ENCODE measurements around the gene OPTC. TPM values are rescaled to one million over a fixed set of nuclear protein-coding genes. Genes with fewer than 3 reads are reported as not detected.

Gene OPTC
- polyA plus RNA-seq, 1 donor: not detected

DNA sequence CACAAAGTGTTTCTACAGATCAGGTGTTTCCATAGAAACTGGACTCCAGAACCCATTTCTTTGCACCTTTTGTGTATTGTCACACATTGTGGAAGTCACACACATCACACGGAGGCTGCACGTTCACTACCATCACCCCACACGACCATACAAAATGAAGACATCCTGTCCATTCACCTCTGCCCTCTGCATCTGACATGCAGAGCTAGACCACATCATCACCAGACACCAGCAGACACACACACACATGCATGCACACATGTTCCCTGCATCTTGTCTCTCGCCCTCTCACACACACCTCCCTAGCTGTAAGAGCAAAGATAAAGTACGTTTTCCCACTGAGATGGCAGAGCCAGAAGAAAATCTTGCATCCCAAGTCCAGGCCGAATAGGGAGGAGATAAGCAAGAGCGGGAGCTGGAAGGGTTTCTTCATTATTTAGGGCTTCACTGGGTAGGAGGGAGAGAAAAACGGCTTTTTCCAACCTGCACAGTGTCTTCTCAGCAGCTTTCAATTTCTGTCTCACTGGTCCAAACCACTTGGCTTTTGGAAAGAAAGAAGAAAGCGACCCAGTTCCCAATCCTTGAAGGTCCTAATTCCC is 17.6 kb upstream of the OPTC start:
- no peak for DNase-seq
- Histone ChIP-seq H3K4me1 (ENCODE audit: control insufficient read depth, insufficient read depth, low read length) (peaks cover 4% of the 10 kb centered on the region), H3K27ac (ENCODE audit: low read length) (no peak overlapping the region), H3K27me3 (ENCODE audit: control insufficient read depth, insufficient read depth, low read length) (peaks cover 2% of the 10 kb centered on the region), H3K36me3 (ENCODE audit: control insufficient read depth, insufficient read depth, low read length) (no peaks in the 10 kb centered on the region), H3K9me3 (ENCODE audit: control insufficient read depth, low read depth, low read length) (no peaks in the 10 kb centered on the region), H3K4me3 (ENCODE audit: low read length) (no peak overlapping the region)
- WGBS (ENCODE audit: insufficient coverage, low lambda C conversion rate): no CpG with 5 or more reads among the region's 9 CpGs

DNA sequence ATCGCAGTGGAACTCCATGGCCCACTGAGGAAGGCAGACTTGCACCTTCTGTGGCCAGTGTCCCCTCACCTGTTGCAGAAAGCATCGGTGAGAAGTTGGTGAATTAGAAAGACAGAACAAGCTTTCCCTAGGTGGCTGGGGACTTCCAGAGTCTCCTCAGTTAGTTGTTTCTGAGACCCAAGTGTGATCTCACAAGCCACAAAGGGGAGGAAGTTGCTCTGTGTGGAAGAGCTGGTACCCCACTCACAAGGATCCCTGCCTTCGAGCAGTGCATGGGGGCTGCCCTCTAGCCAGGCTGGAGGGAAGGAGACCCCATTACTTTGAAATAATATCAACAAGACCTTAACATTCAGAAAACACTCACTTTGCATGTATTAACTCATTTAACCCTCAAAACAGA is 16.2 kb upstream of the OPTC start:
- WGBS (ENCODE audit: insufficient coverage, low lambda C conversion rate): no CpG with 5 or more reads among the region's 3 CpGs
- H3K9me3 ChIP-seq (ENCODE audit: control insufficient read depth, low read depth, low read length): no peaks in the 10 kb centered on the region
- H3K27me3 ChIP-seq (ENCODE audit: control insufficient read depth, insufficient read depth, low read length): no peaks in the 10 kb centered on the region
- peaks cover 7% of the 10 kb centered on the region for H3K4me1 ChIP-seq (ENCODE audit: control insufficient read depth, insufficient read depth, low read length)
- no peak overlapping the region for H3K27ac ChIP-seq (ENCODE audit: low read length)
- no peak for DNase-seq
- H3K36me3 ChIP-seq (ENCODE audit: control insufficient read depth, insufficient read depth, low read length): no peaks in the 10 kb centered on the region
- H3K4me3 ChIP-seq (ENCODE audit: low read length): no peak overlapping the region

DNA sequence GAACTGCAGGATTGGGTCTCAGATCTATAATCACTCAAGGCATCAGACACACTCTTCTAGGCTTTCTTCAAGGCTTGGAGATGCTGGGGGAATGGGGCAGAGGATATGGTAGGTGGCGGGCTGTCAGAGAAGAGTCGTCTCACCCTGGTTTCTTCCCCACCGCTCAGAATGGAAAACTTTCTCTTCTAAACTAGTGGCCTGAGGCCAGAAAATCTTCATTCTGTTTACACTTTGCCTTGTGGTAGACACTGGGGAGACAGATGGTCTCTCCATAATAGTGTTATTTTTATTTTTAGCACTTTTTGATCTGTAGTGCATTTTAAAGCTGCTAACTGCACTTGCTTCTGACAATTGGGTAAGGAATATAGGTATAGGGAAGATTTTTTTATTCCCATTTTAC is 15.7 kb upstream of the OPTC start:
- DNase-seq: no peak
- H3K36me3 ChIP-seq (ENCODE audit: control insufficient read depth, insufficient read depth, low read length): no peaks in the 10 kb centered on the region
- peaks cover 7% of the 10 kb centered on the region for H3K4me1 ChIP-seq (ENCODE audit: control insufficient read depth, insufficient read depth, low read length)
- no peaks in the 10 kb centered on the region for H3K9me3 ChIP-seq (ENCODE audit: control insufficient read depth, low read depth, low read length)
- H3K27me3 ChIP-seq (ENCODE audit: control insufficient read depth, insufficient read depth, low read length): no peaks in the 10 kb centered on the region
- WGBS (ENCODE audit: insufficient coverage, low lambda C conversion rate): no CpG with 5 or more reads among the region's 3 CpGs
- no peak overlapping the region for H3K27ac ChIP-seq (ENCODE audit: low read length)
- H3K4me3 ChIP-seq (ENCODE audit: low read length): no peak overlapping the region

DNA sequence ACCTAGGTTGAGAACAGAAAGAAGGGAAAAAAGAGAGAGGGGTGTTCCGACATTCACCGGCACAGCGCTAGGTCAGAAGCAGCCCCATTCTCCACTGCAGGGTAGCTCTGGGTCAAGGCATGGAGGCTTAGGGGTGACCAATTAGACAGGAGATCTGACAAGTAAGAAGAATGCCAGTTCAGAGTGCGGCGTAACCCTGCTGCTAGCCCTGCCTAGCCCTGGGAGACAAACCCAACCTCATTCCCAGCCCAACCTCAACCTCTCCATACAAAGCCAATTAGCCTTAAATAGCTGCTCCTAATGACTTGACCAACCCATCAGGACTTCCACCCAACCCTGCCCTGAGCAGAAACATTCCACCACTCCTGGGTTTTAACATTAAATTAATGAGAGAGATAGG is 15.0 kb upstream of the OPTC start:
- no peak overlapping the region for H3K4me3 ChIP-seq (ENCODE audit: low read length)
- WGBS (ENCODE audit: insufficient coverage, low lambda C conversion rate): no CpG with 5 or more reads among the region's 5 CpGs

DNA sequence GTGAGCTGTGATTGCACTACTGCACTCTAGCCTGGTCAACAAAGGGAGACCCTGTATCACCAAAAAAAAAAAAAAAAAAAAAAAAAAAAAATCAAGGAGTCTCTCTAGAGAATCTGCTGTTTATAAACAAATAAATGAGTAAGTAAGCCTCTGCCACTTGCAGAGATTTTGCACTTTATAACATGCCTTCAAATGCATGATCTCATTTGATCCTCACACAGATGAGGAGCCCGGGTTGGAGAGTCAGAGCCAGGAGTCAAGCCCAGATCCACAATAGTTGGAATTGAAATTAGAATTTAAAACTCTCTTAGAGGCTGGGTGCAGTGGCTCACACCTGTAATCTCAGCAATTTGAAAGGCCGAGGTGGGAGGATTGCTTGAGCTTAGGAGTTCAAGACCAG is 14.3 kb upstream of the OPTC start:
- 100% methylated on average over 1 of the region's 2 CpGs for WGBS (ENCODE audit: insufficient coverage, low lambda C conversion rate)
- Histone ChIP-seq H3K27ac (ENCODE audit: low read length) (no peak overlapping the region), H3K4me1 (ENCODE audit: control insufficient read depth, insufficient read depth, low read length) (peaks cover 7% of the 10 kb centered on the region), H3K36me3 (ENCODE audit: control insufficient read depth, insufficient read depth, low read length) (no peaks in the 10 kb centered on the region), H3K4me3 (ENCODE audit: low read length) (no peak overlapping the region), H3K9me3 (ENCODE audit: control insufficient read depth, low read depth, low read length) (no peaks in the 10 kb centered on the region), H3K27me3 (ENCODE audit: control insufficient read depth, insufficient read depth, low read length) (no peaks in the 10 kb centered on the region)
- no peak for DNase-seq

More for the DNA sequence above, 15.0 kb upstream of the OPTC start:
- Histone ChIP-seq H3K27ac (ENCODE audit: low read length) (no peak overlapping the region), H3K4me1 (ENCODE audit: control insufficient read depth, insufficient read depth, low read length) (peaks cover 7% of the 10 kb centered on the region), H3K27me3 (ENCODE audit: control insufficient read depth, insufficient read depth, low read length) (no peaks in the 10 kb centered on the region), H3K9me3 (ENCODE audit: control insufficient read depth, low read depth, low read length) (no peaks in the 10 kb centered on the region), H3K36me3 (ENCODE audit: control insufficient read depth, insufficient read depth, low read length) (no peaks in the 10 kb centered on the region)
- DNase-seq: no peak

DNA sequence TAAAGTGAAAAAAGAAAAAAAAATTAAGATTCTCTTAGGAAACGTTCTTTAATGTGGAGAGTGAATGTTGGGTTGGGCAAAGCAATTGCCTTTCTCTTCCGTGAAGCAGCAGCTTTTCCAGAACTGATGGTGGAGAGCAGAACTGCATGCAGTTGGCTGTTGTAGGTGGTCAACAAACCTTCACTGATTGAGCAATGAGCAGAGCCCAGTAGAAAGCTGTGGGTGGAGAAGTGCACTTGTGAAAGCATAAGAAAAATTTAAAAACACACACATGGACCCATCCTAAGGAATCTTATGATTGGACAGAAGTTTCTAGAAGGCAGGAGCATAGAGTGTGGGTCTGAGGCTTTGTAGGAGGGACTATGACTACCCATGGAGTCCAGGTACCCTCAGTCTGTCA is 13.9 kb upstream of the OPTC start:
- H3K27me3 ChIP-seq (ENCODE audit: control insufficient read depth, insufficient read depth, low read length): no peaks in the 10 kb centered on the region
- peaks cover 7% of the 10 kb centered on the region for H3K4me1 ChIP-seq (ENCODE audit: control insufficient read depth, insufficient read depth, low read length)
- no peaks in the 10 kb centered on the region for H3K9me3 ChIP-seq (ENCODE audit: control insufficient read depth, low read depth, low read length)
- no peaks in the 10 kb centered on the region for H3K36me3 ChIP-seq (ENCODE audit: control insufficient read depth, insufficient read depth, low read length)
- H3K27ac ChIP-seq (ENCODE audit: low read length): no peak overlapping the region
- no peak overlapping the region for H3K4me3 ChIP-seq (ENCODE audit: low read length)
- DNase-seq: no peak
- no CpG with 5 or more reads among the region's 2 CpGs for WGBS (ENCODE audit: insufficient coverage, low lambda C conversion rate)

DNA sequence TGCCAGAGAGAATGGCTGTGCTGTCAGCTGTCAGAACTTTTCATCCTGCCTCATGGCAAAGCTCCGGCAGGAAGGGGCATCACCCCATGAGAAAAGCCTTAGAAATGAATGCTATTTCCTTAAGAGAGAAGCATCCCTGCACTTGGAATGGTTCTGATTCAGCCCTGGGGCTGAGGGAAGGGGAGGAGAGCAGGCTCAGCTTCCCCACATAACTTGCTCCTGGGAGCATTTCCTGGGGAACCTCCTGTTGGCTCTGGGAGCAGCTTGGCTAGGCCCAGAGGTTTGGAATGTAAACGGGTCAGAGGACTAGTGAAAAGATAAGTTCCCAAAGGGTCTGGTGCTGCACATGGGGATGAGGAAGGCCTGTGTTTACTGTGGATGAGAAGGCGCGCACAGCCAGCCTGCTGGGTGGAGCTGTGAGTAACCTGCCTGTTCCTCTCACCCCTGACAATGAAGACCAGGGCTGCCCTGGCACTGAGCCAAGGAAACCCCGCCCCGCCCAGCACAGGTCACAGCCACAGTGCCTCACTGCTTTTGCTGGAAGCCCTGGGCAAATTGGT is 13.3 kb upstream of the OPTC start:
- Histone ChIP-seq H3K4me3 (ENCODE audit: low read length) (no peak overlapping the region), H3K27ac (ENCODE audit: low read length) (no peak overlapping the region), H3K36me3 (ENCODE audit: control insufficient read depth, insufficient read depth, low read length) (no peaks in the 10 kb centered on the region), H3K9me3 (ENCODE audit: control insufficient read depth, low read depth, low read length) (no peaks in the 10 kb centered on the region), H3K4me1 (ENCODE audit: control insufficient read depth, insufficient read depth, low read length) (peaks cover 7% of the 10 kb centered on the region), H3K27me3 (ENCODE audit: control insufficient read depth, insufficient read depth, low read length) (no peaks in the 10 kb centered on the region)
- peak; percentile 55 to 80 for DNase-seq
- no CpG with 5 or more reads among the region's 6 CpGs for WGBS (ENCODE audit: insufficient coverage, low lambda C conversion rate)

DNA sequence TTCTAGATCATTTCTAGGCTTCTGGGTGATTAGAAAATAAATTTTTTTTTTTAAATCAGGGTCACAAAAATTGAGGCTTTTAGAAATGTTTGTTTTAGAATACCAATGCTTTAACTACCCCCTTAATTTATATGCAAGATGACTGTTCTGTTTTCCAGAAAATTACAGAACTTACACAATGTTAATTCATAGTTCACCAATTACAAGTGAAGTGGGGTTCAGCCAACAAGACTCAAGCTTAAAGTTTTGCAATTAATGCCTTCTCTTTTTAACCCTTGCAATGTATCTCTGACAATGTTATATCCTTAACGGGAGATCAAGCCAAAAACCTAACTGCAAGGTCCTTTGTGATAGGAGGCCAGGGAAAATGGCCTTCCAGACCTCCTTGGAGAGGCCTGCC is 12.8 kb upstream of the OPTC start:
- WGBS (ENCODE audit: insufficient coverage, low lambda C conversion rate): no CpG with 5 or more reads among the region's 1 CpG

DNA sequence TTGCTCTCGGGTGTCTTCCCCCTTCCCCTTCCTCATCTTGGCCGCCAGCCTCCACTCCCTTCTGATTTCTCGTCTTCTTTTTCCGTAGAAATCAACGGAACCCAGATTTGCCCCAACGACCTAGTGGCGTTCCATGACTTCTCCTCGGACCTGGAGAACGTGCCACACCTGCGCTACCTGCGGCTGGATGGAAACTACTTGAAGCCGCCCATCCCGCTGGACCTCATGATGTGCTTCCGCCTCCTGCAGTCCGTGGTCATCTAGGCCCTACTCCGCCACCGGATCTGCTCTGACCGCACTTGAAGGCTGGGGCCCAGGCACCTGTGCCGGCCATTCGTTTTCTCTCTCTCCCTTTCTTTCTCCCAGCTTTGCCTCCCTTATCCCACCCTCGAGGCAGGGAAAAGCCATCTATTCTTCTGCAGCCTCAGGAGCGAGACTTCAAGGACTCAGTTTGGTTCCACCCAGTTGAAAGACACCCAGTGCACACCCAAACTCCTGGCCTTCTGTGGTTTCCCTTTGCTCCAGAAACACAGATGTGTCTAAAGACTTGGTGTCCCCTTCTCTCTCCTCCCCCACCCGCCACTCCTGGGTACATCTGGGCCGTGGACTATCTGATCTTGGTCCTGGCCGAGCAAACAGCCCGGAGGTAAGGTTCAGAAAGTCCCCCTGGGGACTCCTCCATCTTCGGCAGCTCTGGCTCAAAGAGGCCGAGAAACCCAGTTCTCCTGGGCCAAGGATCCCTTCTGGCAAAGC is 7.2 kb upstream of the OPTC start:
- Histone ChIP-seq H3K27ac (ENCODE audit: low read length) (peak overlapping the region; percentile 59), H3K4me3 (ENCODE audit: low read length) (peak overlapping the region; percentile 42), H3K27me3 (ENCODE audit: control insufficient read depth, insufficient read depth, low read length) (no peaks in the 10 kb centered on the region), H3K36me3 (ENCODE audit: control insufficient read depth, insufficient read depth, low read length) (no peaks in the 10 kb centered on the region), H3K9me3 (ENCODE audit: control insufficient read depth, low read depth, low read length) (no peaks in the 10 kb centered on the region), H3K4me1 (ENCODE audit: control insufficient read depth, insufficient read depth, low read length) (peaks cover 13% of the 10 kb centered on the region)
- DNase-seq: no peak
- 100% methylated on average over 2 of the region's 28 CpGs for WGBS (ENCODE audit: insufficient coverage, low lambda C conversion rate)

More for the DNA sequence above, 12.8 kb upstream of the OPTC start:
- Histone ChIP-seq H3K27ac (ENCODE audit: low read length) (no peak overlapping the region), H3K4me1 (ENCODE audit: control insufficient read depth, insufficient read depth, low read length) (peaks cover 7% of the 10 kb centered on the region), H3K9me3 (ENCODE audit: control insufficient read depth, low read depth, low read length) (no peaks in the 10 kb centered on the region), H3K4me3 (ENCODE audit: low read length) (no peak overlapping the region), H3K36me3 (ENCODE audit: control insufficient read depth, insufficient read depth, low read length) (no peaks in the 10 kb centered on the region), H3K27me3 (ENCODE audit: control insufficient read depth, insufficient read depth, low read length) (no peaks in the 10 kb centered on the region)
- no peak for DNase-seq

DNA sequence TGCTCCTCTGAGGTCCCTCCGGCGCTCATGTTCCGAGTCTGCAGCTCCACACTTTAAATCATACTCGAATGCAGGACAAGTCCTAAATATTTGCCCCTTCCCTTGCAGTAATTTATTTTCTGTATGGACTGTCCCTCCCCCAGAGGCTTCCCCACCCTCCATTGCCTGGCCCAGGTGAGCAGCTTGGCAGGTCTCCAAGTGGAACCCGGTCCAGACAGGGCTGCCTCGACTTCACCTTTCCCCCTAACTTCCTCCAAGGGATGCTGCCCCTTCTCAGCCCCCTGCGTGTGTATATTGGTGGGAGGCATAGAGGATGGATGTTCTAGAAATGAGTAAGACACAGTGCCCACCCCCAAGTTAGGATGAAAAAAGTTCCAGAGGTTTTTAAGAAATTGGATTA is 5.4 kb upstream of the OPTC start:
- H3K4me3 ChIP-seq (ENCODE audit: low read length): no peak overlapping the region
- peaks cover 13% of the 10 kb centered on the region for H3K4me1 ChIP-seq (ENCODE audit: control insufficient read depth, insufficient read depth, low read length)
- H3K36me3 ChIP-seq (ENCODE audit: control insufficient read depth, insufficient read depth, low read length): no peaks in the 10 kb centered on the region
- no peak overlapping the region for H3K27ac ChIP-seq (ENCODE audit: low read length)
- H3K9me3 ChIP-seq (ENCODE audit: control insufficient read depth, low read depth, low read length): no peaks in the 10 kb centered on the region
- no peaks in the 10 kb centered on the region for H3K27me3 ChIP-seq (ENCODE audit: control insufficient read depth, insufficient read depth, low read length)
- WGBS (ENCODE audit: insufficient coverage, low lambda C conversion rate): no CpG with 5 or more reads among the region's 7 CpGs
- no peak for DNase-seq
